OCI-LY3 (cell line): ENCODE data around the gene FBXO2.

ENCODE experiments used
- EZH2phosphoT487 ChIP-seq: fragments of 200-600 bp; shearing (Covaris generic); IDR thresholded peaks from 2 replicates; pipeline ENCODE4 v1.6.1; 2018; ENCODE audit warnings: antibody characterized with exemption, mixed run types, low read depth
- TF ChIP-seq, protein P1 (sequence below): fragments of 200-600, 300-600 bp; sonication (generic); IDR thresholded peaks from 2 replicates; pipeline ENCODE4 v1.5.1; 2014; ENCODE audit warnings: antibody characterized with exemption, low read length, low read depth

DNA sequence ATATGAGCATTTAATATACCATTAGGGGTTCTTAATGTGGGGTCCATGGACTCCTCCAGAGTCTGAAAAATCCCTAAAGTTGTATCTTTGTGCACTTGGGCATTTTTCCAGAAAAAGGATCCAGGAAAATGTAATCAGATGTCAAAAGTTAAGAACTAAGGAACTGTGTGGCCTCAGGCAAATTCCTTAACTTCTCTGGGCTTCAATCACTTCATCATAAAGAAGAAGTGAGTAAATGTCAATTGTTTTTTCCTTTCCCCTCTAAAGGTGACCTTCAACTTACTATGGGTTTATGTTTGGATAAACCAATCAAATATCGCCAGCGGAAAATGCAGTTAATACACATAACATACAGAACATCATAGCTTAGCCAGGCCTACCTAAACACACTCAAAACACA lies 24.2 kb upstream of the FBXO2 start:
- TF ChIP-seq, protein P1, sequence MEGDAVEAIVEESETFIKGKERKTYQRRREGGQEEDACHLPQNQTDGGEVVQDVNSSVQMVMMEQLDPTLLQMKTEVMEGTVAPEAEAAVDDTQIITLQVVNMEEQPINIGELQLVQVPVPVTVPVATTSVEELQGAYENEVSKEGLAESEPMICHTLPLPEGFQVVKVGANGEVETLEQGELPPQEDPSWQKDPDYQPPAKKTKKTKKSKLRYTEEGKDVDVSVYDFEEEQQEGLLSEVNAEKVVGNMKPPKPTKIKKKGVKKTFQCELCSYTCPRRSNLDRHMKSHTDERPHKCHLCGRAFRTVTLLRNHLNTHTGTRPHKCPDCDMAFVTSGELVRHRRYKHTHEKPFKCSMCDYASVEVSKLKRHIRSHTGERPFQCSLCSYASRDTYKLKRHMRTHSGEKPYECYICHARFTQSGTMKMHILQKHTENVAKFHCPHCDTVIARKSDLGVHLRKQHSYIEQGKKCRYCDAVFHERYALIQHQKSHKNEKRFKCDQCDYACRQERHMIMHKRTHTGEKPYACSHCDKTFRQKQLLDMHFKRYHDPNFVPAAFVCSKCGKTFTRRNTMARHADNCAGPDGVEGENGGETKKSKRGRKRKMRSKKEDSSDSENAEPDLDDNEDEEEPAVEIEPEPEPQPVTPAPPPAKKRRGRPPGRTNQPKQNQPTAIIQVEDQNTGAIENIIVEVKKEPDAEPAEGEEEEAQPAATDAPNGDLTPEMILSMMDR: no peak
- TF ChIP-seq EZH2phosphoT487: no peak
